NCI-H526 treated with DMSO at 0.1 percent for 48 hours (cell line): Measurements from ENCODE around the gene GJD2.

Experiments used
- DNase-seq: peaks from one replicate; lab custom pipeline; 2025; lab: John Stamatoyannopoulos, UW

The GJD2 gene

GRCh38 chr15:34754674-34755418 lies at the start of gene GJD2:
GJD2 (minus strand) TSS chr15:34754998; CDS start chr15:34754488, 510 bp downstream.
- DNase-seq: peak; percentile 24

DNA sequence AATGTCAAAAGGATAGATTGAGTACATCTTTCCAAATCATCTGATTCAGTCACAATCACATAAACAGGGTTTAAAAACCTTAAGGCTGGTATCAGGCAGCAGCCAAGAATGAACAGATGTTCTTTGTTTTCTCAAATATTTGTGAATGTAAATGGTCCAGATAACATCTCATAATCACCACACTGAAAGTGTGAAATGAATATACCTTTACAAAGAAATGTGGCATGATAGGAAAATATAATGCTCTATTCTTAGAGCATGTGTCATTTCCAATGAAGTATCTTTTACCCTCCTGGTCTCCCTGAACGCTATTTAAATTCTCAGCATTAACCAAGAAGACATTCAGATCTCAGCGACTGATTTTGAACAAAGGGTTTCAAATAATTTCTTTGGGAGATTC lies 49.3 kb upstream of the GJD2 start:
- DNase-seq: no peak

- DNase-seq: no peak
Measured at GRCh38 chr15:34802803-34803750, 48.3 kb upstream of the GJD2 start.

GRCh38 chr15:34802371-34802770 lies 47.6 kb upstream of the GJD2 start:
- no peak for DNase-seq

GRCh38 chr15:34799149-34800101 lies 44.6 kb upstream of the GJD2 start:
- DNase-seq: no peak

DNA sequence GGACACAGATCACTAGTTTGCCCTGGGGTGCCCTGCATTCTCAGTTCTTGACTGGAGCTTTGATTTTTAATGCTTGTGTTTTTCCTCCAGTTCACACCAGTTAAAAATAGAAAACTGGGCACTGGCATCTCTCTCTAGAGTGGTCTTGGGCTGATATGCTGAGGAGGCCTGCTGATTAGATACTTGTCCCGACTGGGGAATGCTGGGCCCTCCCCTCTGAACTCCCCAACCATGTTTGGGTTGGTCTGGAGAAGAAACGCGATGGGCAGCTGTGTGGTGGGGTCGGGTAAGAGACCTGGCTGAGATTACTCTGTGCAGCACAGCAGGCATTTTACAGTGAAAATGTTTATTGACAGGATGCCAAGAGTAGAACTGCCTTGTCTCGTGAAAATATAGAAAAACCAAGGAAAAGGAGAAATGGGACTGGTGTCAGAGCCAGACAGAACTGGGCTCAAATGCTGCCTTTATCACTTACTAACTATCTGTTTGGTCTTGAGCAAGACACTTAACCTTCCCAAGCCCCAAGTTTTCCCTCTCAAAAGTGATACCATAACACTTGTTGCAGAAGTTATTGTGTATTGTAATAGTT lies 42.1 kb upstream of the GJD2 start:
- no peak for DNase-seq

DNA sequence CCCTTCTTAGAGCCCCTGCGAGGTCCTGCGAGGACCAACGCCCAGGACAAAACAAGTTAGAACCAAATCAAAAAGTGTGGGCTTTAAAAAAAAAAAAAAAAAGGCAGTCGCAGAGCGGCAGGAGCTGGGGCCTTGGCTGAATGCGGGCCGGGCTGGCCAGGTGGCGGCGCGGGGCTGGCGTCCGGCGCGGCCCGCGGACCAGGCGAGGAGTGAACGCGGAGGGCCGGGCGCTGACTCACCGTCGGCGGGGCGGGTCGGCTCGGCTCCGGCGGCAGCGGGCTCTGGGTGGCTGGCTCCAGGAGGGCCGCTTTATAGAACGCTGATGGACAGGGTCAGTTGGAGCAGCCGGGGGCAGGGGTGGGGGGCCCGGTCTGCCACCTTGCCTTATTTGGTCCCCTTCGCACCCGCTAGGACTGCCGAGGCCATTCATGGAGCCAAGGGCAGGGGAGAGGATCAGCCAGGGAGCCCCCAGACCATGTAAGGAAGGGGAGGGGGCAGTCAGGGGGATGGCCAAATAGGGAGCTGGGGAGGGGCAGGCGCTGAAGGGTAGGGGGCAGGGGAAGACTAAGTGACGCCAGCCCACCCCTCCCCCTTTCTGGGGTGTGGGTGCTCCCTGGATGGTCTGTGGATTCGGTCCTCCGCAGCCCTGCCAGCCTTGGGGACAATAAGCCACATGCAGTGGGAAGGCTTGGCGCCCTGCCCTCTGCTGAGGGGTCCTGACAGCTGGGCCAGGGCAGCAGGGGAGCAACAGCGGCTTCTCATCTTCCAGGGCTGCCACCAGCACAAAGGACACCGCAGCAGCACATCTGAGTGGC lies 40.7 kb upstream of the GJD2 start, which contains the start of gene ACTC1:
ACTC1 (minus strand) TSS at position 283 of the 815 bp plus-strand sequence. CDS start 741 bp downstream, outside the sequence.
- no peak for DNase-seq

DNA sequence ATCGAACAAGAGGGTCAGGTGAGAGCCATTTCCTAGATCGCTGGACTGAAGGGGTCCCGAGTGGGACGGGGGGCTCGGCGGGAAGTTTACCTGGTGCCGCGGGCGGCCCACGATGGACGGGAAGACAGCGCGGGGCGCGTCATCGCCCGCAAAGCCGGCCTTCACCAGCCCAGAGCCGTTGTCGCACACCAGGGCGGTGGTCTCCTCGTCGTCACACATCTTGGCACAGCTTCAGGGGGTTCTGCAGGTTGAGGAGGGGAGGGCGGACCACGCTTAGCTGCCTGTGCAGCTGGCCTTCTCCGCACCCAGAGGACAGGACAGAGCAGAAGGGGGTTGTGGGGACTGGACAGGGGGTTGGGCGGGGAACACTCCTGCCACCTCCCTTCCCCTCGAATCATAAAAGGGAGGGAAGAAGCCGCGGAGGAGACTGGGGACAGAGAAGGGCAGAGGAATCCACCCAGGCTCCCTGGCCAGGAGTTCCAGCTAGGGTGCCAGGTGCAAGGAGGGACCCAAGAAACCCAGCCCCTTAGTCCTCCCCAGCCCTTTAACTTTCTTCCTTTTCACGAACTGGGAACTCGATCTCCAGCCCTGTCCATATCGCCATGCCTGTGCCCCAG lies 39.9 kb upstream of the GJD2 start:
- no peak for DNase-seq

DNA sequence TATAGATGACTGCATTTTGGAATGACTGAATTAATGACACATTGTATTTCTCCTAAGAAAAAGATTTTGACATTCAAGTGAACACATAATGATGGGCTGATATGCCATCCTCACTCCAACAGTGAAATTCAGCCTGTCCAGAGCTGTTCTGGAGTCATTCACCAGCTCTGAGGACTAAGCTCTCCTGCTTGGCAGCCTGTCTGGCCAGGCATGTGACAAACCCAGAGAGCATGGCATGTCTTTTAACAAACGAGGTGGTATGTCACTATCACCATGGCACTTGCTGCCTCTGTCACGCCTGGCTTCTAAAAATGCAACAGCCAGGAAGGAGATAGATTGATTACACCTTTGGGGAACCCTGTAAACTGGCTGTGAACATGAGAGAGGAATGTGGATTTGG lies 39.1 kb upstream of the GJD2 start:
- DNase-seq: no peak

- no peak for DNase-seq
Measured at GRCh38 chr15:34793071-34793470, 38.3 kb upstream of the GJD2 start.

GRCh38 chr15:34791701-34792100 lies 36.9 kb upstream of the GJD2 start:
- DNase-seq: no peak

DNA sequence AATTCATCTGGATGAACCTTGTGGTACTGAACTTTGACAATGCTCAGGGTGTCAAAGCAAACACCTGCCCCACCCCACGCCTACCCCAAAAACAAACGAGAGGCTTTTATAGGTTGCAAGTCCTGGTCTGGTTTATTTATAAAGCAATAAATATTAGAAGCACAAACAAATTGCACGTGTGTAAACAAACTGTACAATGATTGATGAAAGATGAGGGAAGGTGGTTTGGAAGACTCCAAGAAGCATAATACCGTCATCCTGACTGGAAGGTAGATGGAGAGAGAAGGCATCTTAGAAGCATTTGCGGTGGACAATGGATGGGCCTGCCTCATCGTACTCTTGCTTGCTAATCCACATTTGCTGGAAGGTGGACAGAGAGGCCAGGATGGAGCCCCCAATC lies 35.3 kb upstream of the GJD2 start:
- no peak for DNase-seq

DNA sequence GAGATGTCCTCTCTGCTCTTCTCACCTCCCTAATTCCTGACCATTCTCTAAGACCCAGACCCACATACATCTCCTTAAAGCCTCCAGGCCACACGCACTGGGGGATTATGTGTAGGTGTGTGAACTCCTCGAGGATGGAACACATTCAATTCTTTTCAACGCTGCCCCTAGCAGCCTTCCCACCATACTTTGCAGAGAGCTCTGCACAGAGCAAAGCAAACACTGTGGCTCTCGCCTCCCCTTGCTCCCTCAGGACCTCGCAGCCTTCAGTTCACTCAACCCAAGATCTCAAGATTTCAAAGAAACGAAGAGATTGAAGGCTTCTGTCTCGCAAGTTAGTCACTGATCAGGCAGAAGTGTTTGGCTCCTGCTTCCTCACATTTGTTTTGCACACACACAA lies 34.5 kb upstream of the GJD2 start:
- no peak for DNase-seq

DNA sequence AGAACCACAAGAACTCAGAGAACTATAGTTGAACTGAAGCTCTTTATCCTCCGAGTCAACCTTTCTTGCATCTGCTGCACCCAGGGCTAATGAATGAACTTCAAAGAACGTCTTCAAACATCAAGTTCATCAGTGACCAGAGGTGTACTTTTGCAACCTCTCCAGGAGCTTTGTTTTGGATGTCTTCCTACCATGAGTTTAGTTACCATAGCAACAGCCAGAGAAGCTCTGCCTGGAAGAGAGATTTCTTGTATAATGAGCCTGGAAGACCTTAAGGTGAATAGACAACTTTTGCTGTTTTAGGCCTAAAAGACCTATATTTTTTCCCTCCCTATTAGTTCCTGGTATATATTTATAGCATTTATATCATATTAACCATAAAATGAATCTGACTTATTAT lies 31.4 kb upstream of the GJD2 start:
- DNase-seq: no peak

DNA sequence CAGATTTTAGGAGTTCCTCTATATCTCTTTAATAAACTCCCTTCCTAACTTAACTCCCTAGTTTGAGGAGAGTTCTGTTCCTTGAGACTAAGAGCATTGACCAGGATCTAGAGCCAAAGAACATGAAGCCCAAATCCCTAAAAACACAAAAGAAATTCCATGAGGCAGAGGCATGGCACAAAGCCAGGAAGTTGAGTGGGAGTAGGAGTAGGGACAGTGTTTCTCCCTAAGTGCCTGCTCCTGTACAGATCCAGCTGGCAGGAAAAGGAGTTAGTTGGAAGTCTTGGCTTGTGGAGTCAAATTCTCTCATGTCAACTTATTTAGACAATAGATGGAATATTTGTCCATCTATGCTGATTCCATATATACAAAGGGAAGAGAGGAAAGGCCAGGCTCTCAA lies 29.2 kb upstream of the GJD2 start:
- DNase-seq: no peak

GRCh38 chr15:34783431-34783830 lies 28.6 kb upstream of the GJD2 start:
- DNase-seq: no peak

DNA sequence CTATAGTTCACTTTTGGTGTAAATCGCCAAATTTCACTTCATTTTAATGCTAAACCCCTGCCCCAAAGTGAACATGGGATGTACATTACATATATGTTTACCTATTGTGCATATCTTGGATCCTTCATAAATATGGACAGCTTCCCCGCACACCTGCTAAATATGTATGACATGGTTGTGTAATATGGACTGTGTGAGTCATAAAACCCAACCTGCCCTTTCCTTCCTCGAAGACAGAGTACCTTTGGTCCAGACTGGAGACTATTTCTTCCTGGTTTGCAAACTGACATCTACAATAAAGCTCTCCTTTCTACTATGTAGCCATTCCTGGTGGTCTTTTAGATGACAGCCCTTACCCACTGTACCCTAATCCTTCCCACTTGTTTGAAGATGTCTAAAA lies 28.1 kb upstream of the GJD2 start:
- DNase-seq: no peak

DNA sequence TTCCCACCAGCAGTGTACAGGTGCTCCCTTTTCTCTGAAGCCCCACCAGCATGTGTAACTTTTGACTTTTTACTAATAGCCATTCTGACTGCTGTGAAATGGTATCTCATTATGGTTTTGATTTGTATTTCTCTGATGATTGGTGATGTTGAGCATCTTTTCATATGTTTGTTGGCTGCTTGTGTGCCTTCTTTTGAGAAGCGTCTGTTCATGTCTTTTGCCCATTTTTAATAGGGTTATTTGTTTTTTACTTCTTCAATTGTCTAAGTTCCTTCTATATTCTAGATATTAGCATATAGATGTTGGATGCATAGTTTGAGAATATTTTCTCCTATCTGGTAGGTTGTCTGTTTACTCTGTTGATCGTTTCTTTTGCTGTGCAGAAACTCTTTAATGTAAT lies 25.9 kb upstream of the GJD2 start:
- DNase-seq: no peak

DNA sequence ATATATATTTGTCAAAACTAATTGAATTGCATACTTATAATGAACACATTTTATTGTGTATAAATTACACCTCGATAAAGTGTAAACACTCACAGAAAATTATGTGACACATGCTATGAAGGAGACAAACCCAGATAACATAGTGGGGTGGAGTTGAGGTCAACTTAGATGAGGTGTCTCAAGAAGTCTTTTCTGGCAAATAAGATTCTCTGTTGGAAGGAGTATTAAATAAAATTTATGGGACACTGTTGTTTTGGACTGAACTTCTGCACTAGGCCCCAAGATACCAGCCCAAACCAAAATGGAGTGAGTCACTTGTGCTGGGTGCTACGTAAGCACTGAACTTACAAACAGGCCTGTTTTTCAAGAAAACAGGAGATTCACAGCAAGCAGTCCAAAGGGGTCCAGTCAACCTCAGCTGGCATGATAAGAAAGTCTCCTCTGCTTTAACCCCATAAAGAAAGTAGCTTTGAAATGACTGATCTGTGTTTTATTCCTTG lies 21.9 kb upstream of the GJD2 start:
- no peak for DNase-seq

GRCh38 chr15:34773917-34774316 lies 19.1 kb upstream of the GJD2 start:
- DNase-seq: no peak
